GM19043 (cell line): ENCODE data around the gene HEXD.
"Not testable (repeated sequence)": the region's sequence is repeated elsewhere in the genome, so short reads cannot be mapped to it uniquely, and the experiment has no call there.

Experiments used
- ATAC-seq: cut with Tn5 transposase; IDR thresholded peaks from one replicate; pipeline ENCODE4 v1.9.1; 2021; ENCODE audit warnings: low read depth; ENCODE audit not compliant: unreplicated experiment

Gene HEXD

DNA sequence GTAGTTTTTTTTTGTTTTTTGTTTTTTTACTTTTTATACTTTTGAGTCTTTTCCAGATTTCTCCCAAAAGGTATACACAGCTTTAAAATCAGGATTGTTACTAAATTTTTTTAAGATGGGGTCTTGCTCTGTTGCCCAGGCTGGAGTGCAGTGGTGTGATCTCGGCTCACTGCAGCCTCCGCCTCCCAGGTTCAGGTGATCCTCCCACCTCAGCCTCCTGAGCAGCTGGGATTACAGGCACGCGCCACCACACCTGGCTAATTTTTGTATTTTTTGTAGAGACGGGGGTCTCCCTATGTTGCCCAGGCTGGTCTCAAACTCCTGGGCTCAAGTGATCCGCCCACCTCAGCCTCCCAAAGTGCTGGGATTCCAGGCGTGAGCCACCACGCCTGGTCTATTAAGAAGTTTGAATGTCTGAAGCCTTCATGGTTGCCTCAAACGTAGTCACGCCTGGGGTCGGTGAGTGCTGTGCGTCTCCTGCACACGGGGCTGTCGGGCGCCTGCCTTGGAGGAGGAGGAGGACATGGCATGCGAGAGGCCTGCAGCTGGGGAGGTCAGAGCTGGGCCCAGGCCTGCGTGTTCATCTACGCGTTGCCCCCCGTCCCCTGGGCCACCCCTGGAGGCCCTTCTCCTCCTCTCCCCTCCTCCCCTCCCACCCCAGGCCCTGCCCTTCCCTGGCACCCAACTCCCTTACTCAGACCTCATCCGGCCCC lies 35.8 kb upstream of the HEXD start:
- ATAC-seq: not testable (repeated sequence)

DNA sequence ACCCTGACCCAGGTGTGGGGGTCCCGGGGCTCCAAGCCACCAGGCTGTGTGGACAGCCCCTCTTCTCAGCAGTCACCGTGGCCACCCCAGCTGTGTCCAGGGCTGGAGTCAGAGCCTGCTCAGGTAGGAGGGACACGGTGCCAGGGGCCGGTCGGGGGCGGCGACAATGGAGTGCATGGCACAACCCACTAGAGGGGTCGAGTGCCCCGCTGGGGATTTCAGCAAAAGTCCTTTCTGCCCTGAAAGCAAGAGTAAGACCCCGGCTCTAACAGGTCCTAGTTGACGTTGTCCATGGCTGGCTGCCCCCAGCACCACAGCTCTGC lies 35.3 kb upstream of the HEXD start:
- no peak for ATAC-seq

- no peak for ATAC-seq
Measured at GRCh38 chr17:82383411-82383810, 34.7 kb upstream of the HEXD start.

- no peak for ATAC-seq
Measured at GRCh38 chr17:82384051-82384729, 34.0 kb upstream of the HEXD start.

- no peak for ATAC-seq
Measured at GRCh38 chr17:82384730-82385481, 33.2 kb upstream of the HEXD start.

GRCh38 chr17:82385559-82386254 lies 32.4 kb upstream of the HEXD start:
- ATAC-seq: no peak

DNA sequence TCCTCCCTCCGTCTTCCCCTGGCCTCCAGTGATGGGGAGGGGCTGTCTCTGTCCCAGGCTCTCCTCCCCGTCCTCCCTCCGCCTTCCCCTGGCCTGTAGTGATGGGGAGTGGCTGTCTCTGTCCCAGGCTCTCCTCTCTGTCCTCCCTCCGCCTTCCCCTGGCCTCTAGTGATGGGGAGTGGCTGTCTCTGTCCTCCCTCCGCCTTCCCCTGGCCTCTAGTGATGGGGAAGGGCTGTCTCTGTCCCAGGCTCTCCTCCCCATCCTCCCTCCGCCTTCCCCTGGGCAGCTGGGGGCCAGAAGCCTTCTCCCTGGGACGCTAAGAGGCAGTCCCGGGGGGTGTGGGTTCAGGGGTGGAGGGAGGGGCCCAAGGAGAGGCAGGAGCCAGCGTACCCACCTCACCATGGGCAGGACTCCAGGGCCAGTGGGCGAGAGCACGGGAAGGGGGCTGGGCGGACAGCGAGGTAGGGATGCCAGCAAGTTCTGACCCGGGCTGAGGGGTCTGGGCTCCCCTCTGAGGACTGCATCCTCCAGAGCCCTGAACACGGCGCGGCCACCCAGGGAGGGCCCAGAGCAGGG lies 31.8 kb upstream of the HEXD start:
- no peak for ATAC-seq

GRCh38 chr17:82386881-82387704 lies 31.1 kb upstream of the HEXD start:
- ATAC-seq: no peak

DNA sequence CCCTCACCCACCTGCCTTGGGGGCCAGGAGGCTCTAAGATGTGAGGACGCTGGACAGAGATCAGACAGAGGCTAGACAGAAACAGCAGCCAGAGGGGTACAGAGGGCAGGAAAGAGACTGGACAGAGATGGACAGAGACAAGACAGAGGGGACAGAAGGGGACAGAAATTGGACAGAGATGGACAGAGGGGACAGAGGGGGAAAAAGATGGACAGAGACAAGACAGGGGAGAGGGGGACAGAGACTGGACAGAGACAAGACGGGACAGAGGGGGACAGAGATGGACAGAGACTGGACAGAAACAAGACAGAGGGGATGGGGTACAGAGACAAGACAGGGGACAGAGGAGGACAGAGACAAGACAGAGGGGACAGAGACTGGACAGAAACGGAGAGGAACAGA lies 30.4 kb upstream of the HEXD start:
- no peak for ATAC-seq

GRCh38 chr17:82388223-82388921 lies 29.8 kb upstream of the HEXD start:
- no peak for ATAC-seq

DNA sequence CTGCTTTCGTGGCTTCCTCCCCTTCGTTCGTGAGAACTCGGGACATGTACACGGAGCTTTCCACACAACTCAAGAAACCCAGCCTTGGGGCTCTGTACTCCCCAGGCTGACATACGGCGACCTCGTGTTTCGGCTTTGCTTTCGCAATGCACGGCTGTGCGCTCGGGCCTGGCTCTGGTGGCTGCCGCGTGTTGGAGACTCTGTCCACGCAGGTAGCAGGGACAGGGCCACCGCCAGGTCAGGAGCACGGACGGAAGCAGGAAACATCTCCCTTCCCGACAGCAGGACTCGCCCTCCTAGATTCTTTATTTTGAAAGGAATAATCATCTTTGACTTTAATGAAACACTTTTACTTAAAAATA lies 29.2 kb upstream of the HEXD start:
- ATAC-seq: no peak

DNA sequence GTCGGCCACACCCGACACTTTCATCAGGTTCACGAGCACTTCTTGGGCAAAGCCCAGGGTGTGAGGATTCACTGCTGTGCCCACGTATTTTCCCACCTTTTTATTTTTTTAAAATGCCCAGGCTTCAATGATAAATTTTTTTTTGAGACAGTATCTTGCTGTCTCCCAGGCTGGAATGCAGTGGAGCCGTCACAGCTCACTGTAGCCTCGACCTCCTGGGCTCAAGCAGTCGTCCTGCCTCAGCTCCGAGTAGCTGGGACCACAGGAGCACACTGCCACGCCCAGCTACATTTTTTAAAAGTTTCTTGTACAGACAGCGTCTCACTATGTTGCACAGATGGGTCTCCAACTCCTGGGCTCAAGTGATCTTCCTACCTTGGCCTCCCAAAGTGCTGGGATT lies 28.8 kb upstream of the HEXD start:
- ATAC-seq: no peak

- ATAC-seq: no peak
Measured at GRCh38 chr17:82390015-82390859, 27.9 kb upstream of the HEXD start.

GRCh38 chr17:82390860-82391435 lies 27.2 kb upstream of the HEXD start:
- ATAC-seq: no peak

DNA sequence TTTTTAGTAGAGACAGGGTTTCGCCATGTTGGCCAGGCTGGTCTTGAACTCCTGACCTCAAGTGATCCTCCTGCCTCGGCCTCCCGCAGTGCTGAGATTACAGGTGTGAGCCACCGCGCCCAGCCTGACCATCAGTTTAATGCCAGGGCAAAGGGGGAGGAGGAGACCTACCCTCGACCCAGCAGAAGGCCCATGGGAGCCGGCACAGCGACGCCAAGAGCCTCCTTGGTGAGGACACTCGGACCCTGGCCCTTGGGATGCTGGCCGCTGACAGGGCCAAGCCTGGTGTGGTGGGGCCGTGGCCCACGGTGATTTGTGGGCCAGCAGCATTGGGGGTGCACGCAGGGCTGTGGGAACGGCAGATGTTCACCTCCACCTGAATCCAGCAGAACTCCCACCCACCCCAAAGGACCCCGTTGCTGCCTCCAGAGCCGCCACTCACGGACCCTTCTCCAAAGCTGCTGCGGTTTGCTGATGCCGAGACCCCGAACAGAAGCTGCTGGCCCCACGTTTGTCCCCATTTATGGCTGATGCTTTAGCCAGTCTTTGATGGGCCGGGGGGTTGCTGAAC lies 26.6 kb upstream of the HEXD start:
- ATAC-seq: no peak

DNA sequence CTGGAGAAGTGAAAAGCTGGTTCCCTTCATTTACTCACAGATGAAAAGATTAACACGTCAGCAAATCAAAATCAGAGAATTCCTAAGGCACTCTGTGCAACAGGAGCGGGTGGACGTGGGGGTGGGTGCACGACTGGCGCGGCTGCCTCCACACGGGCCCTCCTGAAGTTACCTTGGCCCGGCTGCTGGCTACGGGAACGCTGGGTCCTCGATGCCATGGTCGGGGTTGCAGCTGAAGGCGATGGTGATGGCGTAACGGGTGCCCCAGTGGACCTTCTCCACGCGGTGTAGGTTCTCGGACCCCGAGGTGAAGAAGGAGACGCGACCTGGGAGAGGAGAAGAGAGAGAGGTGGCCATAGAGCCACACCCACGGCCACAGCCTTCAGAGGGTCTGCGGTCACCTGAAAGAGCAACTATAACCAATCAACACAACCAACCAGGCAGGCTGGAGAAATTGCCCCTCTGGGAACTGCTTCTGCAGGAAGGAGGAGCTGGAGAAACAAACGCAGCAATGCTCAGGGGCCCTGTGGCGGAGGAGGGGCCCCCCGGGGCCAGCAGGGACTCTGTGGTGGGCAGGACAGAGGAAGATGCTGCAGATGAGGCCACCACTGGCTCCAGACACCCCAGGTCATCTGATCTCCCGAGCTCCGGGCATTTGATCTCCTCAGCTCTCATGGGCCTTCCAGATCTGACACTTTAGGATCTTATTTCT lies 25.8 kb upstream of the HEXD start:
- no peak for ATAC-seq

DNA sequence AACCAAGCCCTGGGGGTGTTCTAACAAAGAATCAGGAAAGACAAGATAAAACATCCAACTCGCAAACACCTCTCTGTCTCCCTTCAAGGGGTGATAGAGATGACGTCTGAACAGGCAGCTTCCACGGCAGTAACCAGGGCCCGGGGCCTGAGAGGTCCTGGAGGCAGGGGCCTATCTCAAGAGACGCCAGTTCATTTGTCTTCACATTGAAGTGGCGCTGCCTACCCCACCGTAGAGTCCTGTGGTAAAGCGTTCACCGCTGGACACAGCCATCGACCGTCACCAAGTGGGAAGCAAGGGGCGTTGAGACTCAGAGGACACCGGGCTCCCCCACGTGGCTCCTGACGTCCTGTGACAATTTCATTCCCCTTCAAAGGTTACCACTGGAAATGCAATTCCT lies 25.2 kb upstream of the HEXD start:
- no peak for ATAC-seq
